HG03097 (cell line): Measurements from ENCODE around the gene MED15.

Source experiments
- ATAC-seq: cut with Tn5 transposase; IDR thresholded peaks from one replicate; pipeline ENCODE4 v1.9.1; 2021; ENCODE audit not compliant: unreplicated experiment, low FRiP score

Gene MED15

GRCh38 chr22:20636075-20636812 lies 128.8 kb downstream of the MED15 start:
- ATAC-seq, result no peak

GRCh38 chr22:20636945-20637344 lies 129.5 kb downstream of the MED15 start:
- no peak for ATAC-seq
